ENCODE measurements around the gene ZFP2.

DNA sequence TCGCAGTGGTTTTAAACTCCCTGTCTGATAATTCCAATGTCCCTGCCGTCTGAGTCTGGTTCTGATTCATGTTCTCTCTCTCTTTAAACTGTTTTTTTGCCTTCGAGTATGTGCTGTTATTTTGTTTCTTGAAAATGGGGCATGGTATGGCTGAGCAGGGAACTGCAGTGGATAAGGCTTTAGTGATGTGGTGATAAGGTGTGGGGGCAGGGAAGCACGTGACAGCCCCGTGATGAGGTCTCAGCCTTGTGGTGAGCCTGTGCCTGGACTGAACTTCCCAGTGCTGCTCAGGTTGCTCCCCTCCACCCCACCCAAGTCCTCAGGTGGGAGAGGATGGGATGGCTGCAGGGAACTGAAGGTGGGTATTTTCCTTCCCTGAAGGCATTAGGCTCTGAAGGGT lies 41.4 kb upstream of the ZFP2 start:
- TF ChIP-seq GATA2 (IDR thresholded peaks at IDR 0.05; ENCODE audit: low read depth, low read length) (no peak), GATA3 (IDR thresholded peaks at IDR 0.05; ENCODE audit: low read depth, low read length) (no peak)

All from SH-SY5Y (cell line).